NCI-H2107 treated with DMSO at 0.1 percent for 48 hours (cell line): ENCODE data around the gene APBA2.
"Not testable (repeated sequence)": the region's sequence is repeated elsewhere in the genome, so short reads cannot be mapped to it uniquely, and the experiment has no call there.

ENCODE experiments used
- DNase-seq: peaks from one replicate; lab custom pipeline; 2025; ENCODE audit not compliant: unreplicated experiment; lab: John Stamatoyannopoulos, UW

Gene APBA2

DNA sequence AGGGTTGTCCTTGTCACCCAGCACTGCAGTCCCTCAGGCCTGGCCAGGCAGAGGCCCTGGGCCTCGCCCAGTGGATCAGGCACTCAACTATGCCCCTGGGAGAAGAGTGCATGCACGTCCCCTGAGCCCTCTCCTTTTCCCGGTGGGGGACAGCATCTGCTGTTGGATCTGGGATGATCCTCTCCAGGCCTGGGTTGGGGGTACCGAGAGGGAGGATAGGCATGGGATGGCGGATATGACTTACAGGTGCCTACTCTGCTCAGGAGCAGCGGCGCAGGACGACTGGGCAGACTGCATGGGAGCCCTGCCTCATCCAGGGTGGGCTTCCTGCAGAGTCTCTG, 9.0 kb upstream of the APBA2 start:
- no peak for DNase-seq

DNA sequence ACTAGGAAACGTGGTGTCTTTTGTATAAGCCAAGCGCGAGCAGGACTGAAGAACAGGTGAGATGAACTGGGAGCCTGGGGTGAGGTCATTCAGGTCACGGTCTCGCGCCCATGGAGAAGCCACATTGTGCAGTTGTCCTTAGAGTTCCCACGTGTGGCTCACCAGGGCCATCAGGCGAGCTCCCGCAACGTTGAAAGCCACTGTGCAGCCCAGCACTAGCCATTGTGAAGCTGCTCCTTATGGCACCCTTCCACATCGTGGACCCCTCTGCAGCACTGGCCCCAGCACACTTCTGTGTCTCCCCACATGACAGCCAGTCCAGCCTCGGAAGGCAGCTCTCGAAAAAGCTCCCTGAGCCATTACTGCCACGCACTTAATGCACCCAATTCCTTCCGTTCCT, 7.6 kb upstream of the APBA2 start:
- no peak for DNase-seq

DNA sequence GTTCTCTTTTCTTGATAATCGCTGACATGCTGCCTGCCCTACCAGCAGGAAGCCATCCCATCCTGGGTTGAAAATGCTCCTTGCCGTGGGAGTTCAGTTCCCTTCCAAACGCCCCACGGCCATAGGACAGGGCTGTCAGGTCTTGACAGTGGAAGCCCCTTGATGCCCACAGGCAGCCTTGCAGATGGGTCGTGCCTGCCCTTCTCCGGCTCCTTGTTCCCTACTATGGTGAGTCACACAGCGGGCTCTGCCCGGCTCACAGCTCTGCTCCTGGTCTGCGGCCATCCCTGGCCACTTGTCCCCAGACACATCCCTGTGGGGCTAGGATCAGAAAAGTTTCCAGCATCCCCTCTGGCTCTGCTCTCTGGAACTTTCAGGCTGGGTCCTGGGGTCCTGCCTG, 6.2 kb upstream of the APBA2 start:
- DNase-seq, result no peak

DNA sequence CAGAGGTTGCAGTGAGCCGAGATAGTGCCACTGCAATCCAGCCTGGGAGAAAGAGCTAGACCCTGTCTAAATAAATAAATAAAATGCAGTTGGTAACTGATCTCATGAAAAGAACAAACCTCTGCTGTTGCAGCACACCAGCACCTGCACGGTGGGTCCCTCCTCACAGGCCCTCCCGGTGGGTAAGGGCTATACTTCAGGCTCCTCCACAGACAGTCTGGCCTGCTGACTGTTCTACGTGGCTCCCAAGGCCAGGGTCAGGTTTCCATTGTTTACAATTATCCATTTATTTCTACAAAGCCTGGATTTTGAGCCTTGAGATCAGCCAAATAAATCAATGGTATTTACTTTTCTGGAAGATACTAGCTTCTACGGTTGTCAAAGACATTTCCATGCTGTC, 5.1 kb upstream of the APBA2 start:
- DNase-seq, result no peak

DNA sequence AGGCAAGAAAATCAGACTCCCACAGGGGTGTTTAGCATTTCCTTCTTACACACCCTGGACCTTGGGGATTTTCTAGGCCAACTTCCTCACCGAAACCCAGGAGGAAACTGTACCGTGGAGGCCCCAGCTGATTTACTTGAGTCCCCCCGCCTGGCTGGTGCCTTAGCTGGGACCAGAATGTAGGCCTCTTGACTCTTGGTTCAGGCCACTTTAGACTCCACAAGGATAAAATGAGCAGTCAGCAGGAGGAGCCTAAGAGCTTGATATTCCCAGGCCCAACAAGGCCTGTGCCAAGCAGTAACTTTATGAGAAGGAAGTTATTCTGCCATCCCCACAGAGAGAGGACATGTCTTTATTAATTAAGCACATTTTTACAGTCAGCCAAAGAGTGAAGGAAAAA, 4.6 kb upstream of the APBA2 start:
- DNase-seq, result no peak

DNA sequence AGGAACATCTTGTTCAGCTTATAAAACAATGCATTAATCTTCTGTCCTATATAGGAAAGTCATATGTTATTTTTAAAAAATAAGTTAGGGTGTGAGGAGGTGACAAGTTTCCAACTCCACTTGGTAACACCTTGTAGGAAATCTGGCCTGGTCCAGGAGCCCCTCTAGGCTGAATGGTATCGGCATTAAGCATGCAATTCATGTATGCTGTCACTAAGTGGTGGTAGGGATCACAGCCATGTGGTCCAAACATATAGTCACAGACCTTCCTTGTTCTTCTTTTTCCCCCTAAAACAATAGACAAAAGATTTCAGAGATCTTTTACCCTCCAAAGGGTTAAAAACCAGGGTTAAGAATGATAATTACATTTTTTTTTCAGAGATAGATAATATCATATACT, 4.2 kb upstream of the APBA2 start:
- no peak for DNase-seq

DNA sequence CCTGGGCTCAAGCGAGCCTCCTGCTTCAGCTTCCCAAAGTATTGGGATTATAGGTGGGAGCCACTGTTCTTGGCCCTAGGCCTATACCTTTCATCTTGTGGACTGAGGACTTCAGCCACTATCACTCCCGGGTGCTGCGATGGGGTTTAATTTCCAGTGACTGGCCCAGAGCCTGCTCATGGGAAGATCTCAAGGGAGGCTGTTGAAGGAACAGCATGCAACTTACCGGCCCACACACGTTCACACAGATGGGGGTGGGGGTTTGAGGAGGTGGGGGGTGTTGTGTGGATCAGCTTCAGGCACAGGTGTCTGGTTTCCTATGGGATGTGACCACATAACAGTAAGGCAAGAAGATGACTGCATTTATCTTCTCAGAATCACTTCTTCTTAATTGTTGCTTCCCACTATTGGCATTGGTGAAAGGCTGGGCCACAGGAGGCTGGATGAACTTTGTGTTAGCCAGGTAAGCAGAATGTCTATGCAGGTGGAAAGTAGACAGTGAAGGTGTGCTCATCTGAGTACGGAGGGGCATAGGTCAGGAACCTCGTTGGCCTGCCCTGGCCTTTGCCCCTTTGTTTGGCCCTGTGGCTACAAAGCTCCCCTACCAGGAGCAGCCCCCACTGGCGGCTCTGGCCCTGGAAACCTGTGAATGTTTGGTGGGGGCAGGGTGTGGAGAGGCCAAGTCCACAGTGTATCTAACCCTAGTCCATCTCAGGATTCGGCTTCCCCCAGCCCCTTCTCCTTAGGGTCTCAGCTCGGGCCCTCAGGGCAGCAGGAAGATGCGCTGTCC, 1.4 kb upstream of the APBA2 start:
- no peak for DNase-seq

DNA sequence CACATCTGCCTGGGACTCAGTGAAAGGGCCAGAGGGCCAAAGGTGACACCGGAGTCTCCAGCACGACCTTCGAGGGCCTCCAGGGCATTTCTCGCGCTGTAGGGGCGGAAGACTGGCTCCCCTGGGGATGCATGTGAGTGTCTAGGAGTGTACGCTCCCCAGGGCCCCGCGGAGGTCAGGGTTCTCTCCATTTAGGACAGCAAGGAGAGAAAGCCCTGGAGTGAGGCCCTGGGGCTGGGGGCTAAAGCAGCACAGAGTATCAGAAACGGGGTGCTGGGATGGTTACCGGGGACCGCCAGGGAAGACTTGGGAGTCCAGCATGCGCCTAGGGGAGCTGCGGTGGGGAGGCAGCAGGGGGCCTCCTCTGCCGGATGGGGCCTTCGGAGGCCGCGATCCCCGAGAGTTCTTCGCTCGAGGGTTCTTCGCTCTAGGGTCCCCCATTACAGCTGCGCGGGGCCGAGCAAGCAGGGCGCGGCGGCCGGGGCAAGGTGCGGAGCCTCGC, 595 bp upstream of the APBA2 start:
- DNase-seq, result no peak

DNA sequence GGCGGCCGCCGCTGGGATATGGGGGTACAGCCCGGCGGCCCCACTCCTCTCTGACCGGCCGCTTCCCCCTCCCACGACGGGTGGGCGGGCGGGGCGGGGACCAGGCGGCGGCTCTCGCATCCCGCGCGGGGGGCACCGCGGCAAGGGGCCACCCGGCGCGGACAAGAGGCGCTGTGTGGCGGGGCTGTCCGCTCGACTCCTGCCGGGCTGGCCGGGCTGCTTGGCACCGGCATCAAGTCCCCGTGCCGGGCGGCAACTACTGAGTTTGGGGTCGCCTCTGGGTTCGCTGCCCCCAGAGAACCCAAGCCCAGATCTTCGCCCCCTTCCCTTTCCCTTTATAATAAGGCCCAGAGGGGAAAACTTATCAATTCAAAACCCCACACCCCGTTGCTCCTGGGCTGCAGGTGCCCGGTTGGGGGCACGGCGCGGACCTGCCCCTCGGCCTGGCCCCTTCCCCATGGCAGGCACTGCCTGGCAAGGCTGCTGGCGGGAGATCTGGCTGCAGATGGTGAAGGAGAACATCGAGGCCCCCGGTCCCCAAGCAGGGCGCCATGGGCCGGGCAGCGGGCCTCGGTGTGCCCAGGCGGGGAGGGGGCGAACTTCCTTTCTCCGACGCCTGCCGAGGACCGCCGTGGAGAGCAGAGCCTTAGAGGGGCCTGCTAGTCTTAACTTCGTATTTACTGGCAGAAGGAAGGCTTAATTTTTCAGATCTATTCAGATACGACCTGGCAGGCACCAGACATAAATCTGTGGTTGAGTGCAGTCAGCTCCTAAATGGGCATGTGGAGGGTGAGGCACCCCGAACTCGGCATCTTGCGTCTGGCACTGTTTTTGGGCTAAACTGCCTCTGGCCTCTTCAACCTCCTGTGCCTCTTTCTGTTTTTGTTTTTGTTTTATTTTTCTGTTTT, 911 bp downstream of the APBA2 start:
- no peak for DNase-seq

DNA sequence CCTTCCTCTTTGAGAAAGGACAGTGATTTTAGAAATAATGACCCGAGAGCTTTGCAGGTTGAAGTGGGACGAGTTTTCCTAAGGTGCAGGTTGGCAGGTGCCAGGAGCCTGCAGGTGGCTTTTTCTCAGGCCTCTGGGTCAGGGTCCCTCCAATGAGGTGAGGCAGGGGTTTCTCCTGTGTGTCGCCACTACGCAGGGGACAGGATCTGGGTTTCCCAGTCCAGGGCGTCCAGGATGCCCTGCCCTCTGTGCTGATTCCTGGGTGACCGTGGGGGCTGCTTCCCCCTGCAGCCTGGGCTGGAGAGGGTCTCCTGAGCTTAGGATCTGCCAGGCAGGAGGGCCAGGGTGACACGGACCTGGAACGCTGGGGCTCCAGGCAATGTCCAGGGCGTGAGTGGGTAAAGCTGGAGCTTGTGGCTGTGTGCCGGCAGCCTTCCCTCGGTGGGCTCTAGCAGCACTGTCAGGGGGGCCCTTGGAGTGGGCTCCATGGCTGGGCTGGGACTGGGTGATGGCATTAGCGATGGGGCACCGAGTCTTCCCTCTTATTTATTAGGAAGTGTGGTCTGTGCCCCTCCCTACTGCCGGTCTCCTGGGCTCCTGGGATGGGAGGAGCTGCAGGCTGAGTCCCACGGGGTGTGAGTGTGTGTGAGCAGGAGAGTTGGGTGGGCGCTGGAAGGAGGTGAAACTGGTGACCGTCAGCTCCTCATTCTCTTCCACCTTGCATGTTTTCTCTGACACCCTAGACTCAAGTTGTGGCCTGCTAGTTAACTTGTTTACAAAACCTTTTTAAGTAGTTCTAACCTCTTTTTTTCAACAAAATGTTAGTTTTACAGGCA, 1.8 kb downstream of the APBA2 start:
- DNase-seq, result no peak

DNA sequence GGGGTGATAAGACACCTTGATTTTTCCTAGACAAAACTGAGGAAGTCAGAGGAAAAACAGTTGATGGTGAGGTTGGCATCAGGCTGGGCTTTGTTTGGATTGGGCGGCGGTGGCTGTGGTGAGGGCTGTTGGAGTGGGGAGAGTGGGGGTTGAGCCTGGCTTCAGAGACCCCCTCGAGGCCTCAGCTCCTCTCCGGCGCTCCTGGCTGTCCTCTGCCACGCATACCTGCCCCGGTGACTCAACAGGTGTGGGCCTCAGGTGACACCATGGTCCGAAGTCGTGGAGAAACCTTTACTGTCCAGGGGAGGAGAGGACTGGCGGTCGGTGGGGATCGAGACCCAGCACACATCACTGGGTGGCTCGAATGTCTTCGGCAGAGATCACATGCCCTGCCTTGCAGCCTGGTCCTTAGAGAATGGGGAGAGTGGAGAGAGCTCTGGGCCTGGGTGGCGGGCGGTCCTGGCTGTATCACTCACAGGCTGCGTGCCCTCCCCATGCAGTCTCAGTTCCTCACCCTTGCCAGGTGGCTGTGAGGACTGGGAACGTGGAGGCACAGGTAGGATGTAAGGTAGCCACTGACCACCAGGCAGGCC, 2.6 kb downstream of the APBA2 start:
- DNase-seq, result no peak

DNA sequence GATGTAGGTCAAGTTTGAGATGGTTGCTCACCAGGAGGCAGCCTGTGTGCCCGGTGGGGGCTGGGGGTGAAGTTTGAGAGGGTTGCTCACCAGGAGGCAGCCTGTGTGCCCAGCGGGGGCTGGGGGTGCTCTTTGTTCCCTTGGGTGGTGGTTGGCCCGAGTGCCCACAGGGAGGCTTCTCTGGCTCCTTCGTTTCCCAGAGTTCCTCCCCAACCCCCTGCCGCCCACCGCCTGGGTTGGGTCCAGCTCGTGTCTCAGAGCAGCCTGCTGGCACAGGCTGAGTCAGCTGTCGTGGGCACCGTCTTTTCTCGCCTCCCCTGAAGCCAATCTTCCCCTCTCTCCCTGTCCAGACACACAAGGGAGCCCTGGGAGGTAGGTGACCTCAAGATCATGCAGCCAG, 3.1 kb downstream of the APBA2 start:
- no peak for DNase-seq

DNA sequence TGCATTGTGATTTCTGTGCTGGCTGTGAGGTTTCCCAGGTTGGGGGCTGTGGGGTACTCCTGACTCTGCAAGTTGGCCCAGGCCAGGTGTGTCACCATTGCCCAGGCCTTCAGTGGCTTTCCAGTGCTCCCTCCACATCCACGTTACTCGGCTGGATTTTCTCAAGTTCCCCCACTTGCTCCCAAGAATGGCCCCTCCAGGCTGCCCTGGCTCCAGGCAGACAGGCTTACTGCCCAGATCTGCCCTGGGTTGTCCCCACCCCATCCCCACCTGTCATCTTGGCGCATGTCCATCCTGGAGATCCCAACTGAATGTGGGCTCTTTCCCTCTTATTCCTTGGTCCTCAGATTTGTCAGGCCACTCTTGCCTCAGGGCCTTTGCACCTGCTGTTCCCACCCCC, 3.6 kb downstream of the APBA2 start:
- DNase-seq, result no peak

DNA sequence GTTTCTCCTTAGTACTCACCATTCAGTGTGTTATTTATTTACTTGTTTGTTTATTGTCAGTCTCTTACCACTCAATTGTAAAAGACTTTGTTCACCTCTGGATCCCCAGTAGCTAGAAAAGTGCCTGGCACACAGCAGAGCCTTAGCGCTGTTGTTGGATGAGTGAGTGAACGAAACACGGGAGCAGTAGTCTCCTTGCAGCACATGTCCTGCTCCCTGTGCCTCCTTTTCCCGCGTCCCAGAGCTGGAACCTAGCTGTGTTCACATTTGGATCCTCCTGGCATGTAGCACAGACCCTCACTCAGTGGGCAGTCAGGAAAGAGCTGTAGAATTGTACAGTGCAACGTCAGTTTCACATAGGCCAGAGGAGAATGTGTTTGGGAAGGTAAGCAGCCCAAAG, 4.1 kb downstream of the APBA2 start:
- not testable (repeated sequence) for DNase-seq

DNA sequence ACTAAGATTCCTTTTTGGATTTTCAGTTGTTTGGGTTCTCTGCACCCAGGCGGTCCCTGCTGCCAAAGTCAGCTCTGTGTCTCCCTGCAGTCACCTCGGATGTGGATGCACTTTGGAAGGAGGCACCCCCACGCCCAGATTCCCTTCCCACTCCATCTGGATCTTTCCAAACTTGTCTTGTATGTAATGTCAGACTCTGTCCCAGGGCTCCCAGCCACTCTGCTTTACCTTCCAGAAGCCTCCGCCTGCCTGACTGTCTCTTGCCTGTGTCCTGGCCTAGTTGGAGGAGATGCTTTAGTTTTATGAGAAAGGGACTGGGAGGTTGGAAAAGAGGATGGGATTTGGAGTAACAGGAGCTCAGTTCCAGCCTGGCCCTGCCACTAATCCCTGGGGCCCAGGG, 4.5 kb downstream of the APBA2 start:
- DNase-seq, result not testable (repeated sequence)

DNA sequence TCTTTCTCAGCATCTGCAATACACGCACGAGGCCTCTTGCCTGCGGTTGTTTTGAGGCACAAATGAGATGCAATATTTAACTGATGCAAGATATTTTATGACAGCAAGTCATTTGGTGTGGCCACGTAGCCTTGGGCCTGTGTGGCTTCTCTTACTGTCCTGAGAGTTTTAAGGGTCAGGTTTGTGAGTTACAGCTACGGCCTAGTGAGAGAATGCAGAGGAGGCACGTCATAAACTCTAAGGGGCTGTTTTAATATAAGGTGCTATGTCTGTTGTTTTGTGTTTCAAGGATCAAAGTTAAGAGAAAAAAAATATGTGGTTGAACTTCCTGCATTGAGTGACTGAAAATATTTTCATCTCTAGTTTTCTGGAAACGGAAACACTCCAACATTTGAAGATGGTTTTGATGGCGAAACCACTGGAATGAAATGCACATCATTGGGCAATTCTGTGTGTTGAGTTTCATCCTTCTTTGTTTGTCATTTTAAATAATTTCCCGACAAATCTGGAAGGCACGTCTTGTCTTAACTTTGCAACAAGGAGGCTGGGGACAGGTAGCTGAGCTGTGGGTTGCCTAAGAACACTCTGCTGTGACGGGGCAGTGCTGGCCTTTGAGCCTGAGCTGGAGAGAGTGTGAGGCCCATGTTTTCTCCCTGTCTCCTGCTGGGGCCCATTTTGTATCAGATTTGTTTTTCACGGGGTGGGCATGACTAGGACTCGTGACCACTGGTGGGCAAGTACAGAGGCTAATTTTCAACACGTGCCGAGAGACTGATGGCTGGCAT, 5.1 kb downstream of the APBA2 start:
- no peak for DNase-seq

DNA sequence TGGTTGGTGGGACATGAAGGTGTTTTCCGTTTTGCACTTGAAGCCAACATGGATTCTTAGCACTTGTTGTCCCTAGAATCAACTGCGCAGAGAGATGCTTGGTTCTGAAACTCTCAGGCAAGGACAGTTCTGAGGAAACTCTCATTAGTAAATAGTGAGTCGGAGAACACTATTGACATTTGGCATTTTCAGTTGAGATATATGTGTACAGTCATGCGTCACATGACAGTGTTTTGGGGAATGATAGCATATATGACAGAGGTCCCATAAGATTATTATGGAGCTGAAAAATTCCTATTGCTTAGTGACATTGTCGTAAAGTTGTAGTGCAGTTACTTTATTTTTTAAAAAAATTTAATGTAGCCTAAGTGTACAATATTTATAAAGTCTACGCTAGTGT, 5.8 kb downstream of the APBA2 start:
- no peak for DNase-seq

DNA sequence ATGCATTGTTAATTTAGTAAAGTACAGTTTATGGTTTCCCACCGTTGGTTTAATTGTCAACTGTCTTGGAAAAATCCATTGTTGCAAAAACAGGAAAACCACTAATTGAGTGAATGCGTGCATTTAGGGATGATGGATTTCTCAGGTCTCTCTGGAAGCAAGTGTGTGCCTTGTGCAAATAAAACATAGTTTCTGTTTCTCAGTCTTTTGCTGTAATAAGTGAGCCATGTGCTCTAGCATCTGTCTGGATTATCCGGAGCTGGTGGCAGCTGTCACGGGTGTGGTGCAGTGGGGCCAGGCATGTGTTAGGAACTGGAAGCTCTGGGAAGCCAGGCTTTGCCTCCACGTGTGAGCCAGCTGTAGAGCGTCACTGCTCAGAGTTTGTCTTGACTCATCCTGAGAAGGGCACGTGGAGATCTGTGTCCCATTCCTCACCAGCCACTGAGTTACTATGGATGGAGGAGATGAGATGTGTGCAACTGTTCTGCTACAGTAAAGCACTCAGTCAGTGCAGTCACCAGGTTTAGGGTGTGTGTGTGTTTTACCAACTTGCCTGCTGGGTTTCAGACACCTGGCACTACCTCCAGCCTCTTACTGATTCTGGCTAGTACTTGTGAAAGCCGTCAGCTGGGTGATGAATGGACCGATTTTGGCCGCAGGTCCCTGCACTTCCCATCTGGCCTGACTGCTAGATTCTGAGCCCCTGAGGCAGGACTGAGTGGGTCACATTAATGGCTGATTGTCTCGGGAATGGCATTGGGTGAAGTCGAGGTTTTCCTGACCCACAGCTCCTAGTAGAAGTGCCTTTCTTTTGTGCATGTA, 7.2 kb downstream of the APBA2 start:
- DNase-seq, result no peak

DNA sequence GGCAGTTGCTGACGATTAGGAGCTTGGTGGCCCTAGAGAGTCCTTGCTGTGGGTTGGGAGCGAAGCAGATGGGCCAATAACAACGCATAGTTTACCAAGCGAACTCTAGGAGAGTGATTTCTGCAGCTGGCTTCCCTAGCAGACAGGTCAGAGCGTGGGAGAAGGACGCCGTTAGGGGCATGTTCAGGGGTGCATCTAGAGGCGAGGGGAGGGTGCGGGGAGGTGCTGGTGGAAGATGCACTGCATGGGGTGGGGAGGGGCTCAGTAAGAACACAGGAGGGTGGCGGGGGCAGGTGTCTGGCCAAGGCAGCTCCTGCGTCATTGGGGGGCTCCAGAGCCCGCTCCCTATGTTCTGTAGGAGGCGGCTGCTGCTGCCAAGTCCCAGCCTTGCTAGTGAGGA, 8.9 kb downstream of the APBA2 start:
- no peak for DNase-seq
